ENCODE results near the gene TIAM1. TPM values are rescaled to one million over a fixed set of nuclear protein-coding genes. Genes with fewer than 3 reads are reported as not detected.

The TIAM1 gene
- polyA plus RNA-seq, 3 donors, result 14.2 to 17.1 (median 14.4) TPM

DNA sequence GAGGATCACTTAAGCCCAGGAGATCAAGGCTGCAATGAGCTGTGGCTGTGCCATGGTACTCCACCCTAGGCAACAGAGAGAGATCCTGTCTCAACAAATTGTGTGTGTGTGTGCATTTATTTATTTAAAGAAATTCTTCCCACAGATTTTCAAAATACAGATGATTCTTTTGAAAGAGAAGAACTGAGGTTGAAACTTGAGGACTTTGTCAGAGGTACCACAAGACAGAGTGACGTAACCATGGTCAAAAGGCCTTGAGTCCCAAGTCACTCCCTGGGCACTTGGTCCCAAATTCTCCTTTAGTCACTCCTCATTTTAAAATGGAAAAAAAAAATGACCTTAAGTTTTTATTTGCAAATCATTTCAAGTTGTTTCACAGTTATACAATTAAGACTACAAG lies 57.4 kb downstream of the TIAM1 start:
- DNase-seq, result no peak

DNA sequence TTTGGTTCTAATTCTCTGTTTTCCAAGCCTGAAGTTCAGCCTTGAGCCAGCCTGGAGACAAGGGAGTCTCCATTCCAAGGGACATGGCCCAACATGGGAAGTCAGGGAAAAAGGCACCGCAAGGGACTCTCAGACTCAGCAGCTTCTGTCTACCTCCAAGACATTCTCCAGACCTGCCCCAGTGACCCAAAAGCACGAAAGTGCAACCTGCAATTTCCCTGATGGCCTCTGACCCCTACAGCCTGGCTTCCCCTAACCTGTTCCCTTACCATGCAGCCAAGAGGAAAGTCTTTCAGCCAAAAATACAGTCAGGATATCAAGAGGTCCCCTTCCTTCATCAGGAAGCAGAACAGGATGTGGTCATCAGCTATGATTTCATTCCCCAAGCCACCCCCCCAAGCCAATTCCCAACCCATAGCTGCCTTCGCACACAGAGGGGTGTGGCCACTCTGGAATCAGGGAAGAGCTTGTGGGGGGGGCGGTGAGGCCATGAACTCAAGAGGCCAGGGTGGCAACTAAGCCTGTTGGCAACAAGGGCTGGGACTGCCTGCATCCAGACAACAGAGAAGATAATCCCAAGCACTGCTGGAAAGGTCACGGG lies 59.2 kb downstream of the TIAM1 start:
- no peak for DNase-seq

GRCh38 chr21:31283025-31283424 lies 61.0 kb downstream of the TIAM1 start:
- no peak for DNase-seq

- DNase-seq, result no peak
Observed at GRCh38 chr21:31282095-31282709, 61.9 kb downstream of the TIAM1 start.

- DNase-seq, result no peak
Observed at GRCh38 chr21:31281561-31281960, 62.5 kb downstream of the TIAM1 start.

DNA sequence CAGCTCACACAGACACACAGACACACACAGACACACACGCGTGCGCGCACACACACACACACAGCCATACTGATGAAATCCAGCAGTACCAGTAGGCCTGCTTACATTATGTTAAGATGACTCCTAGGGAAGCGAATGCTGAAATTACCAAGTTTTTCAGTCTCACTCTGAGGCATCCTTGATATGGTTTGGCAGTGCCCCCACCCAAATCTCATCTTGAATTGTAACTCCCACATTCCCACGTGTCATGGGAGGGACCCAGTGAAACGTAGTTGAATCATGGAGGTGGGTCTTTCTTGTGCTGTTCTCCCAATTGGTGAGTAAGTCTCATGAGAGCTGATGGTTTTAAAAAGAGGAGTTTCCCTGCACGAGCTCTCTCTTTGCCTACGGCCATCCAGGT lies 64.1 kb downstream of the TIAM1 start:
- no peak for DNase-seq

- DNase-seq, result no peak
Observed at GRCh38 chr21:31279214-31279613, 64.8 kb downstream of the TIAM1 start.

- no peak for DNase-seq
Observed at GRCh38 chr21:31278511-31279130, 65.4 kb downstream of the TIAM1 start.

DNA sequence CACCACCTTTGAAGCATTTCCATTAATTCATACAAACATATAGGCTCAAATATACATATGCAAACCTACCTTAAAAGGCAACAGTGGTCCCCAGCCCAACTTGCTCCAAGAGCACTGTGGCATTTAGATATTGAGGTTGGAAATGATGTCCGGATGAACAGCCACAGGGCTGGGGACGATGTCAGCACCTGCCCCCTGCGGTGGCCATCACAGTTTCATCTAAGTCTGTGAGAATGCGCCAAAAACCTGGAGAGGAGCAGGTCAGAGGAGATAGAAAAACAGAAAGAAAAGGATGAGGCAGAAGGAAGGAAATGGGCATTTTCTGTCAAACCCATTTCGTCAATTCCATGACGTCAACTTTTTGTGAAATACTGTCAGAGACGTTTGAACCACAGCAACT lies 67.4 kb downstream of the TIAM1 start:
- DNase-seq, result no peak

DNA sequence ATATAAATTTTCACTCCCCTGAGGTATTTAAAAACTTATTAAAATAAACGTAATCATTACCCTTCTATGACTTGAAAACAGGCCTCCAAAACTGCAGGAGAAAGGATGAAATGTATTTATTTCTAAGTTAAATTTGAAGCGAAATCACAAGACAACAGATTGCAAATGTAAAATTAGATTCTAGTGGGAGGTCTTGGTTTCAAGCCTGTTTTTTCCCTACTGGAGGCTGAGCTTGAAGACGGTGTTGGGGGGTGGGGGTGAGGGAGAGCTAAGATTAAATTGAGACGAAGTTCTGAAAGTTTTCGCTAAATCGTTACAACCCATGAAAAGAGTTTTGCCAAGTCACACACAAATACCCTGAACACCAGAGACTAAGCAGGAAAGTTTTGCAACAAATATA lies 68.2 kb downstream of the TIAM1 start:
- no peak for DNase-seq

GRCh38 chr21:31273278-31273677 lies 70.8 kb downstream of the TIAM1 start:
- DNase-seq, result no peak

- no peak for DNase-seq
Observed at GRCh38 chr21:31268090-31268489, 76.0 kb downstream of the TIAM1 start.

DNA sequence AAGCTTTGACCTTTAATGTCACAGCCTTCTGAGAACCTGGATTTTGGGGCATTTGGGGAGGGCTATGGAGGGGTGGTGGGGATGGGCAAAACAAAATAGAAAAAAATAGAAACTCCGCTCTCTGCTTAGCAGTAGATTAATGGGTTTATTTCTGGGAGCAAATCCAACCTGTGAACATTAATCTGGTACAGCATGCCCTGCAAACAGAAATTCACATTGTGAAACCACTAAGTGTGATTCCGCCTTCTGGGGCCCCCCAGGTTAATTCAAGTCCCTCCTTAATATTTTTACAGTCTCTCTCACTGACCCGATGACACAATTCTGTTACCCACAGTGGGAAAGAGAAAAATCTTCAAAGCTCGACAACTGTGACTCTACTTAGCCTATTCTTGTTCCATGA lies 76.4 kb downstream of the TIAM1 start:
- no peak for DNase-seq

DNA sequence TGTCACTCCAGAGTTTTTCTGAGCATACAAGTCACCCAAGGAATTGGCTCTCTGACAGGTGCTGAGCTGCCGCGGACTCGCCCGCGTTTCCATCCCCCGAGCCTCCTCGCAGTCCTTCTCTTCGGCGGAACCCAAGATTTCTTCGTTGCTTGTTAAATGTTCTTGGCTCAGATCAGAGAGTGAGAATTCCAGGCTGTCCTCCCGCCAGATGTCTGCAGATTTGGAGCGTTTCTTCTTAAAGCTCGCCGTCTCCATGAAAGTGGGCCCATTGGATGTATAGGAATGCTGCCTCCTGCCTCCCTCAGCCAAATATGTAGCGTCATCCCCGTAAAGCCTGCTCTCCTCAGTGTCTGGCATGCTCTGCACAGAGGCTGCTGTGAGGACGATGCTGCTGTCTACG lies 77.8 kb downstream of the TIAM1 start:
- DNase-seq, result no peak

- DNase-seq, result no peak
Observed at GRCh38 chr21:31265366-31266013, 78.6 kb downstream of the TIAM1 start.

DNA sequence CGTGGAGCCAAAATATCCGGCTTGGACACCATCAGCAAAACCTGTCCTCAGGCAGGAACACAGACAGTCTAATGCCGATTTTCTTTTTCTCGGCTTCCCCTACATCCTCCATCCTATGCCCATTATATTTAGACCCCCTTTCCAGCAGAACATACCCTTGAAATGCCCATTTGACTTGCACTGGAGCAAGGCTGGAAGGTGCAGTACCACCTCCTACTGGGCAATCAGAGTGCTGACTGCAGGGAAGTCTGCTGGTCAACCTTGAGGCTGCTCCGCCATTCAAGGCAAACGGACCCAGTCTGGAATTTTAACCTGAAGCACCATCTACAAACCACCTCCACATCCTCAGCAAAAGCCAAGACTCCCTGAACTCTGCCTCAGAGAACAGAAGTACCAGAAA lies 79.5 kb downstream of the TIAM1 start:
- DNase-seq, result no peak

GRCh38 chr21:31262728-31263127 lies 81.3 kb downstream of the TIAM1 start:
- DNase-seq, result no peak

GRCh38 chr21:31261759-31262158 lies 82.3 kb downstream of the TIAM1 start:
- DNase-seq, result no peak

GRCh38 chr21:31260790-31261189 lies 83.3 kb downstream of the TIAM1 start:
- no peak for DNase-seq

DNA sequence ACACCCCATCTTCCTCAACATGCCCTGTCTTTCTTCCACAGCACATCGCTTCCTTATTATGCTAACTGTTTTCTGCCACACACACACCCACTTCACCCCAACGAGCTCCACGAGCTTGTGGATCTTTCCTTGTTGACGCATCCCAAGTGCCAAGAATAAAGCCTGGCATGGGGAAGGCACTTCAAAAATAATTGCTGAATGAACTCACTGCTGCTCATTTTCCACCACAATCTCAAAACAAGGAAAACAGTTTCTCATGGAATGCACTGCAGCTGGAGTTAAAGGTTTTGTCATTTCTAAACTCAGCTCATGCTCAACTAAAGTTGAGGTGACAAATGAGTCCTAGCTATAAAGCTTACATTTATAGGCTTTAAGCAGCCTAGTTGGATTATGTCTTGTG lies 86.0 kb downstream of the TIAM1 start:
- no peak for DNase-seq

DNA sequence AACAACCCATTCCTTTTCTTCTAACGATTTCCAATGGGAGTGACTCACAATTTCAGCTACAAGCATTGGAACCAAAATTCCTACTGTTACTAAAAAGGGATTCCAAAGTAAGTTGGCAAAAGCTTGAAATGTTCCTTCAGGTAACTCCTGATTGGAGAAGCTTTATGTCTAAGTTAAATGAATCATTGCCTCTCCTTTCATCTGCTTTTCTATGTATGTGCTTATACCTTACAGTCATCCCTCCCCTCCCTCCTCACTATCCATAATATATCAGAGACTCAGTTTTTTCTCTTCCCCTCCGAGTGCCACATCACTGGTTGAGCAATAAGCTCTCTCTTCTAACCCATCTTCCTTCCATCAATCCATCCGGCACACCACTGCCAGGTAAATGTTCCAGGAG lies 86.8 kb downstream of the TIAM1 start:
- DNase-seq, result no peak

DNA sequence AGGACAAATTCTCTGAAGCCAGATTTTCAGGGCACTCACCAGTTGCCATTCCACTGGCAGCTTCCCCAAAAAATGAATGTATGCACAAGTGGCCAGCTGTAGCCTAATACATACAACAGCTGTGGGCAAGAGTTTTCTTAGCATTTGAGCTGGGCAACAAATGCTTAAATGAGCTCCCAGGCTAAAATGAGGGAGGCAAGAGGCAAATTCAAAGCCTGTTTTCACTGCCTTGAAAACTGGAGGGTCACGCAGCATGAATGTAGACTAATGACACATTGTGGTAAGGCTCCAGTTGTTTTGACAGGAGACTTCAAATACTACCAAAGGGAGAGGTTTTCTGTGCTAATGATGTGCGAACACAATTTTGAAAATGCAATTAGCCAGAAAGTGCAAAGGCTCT lies 88.2 kb downstream of the TIAM1 start:
- no peak for DNase-seq

- DNase-seq, result no peak
Observed at GRCh38 chr21:31255036-31255435, 89.0 kb downstream of the TIAM1 start.
